ENCODE results near the gene SEPTIN14.
"Not testable (repeated sequence)": the region's sequence is repeated elsewhere in the genome, so short reads cannot be mapped to it uniquely, and the experiment has no call there.

SEPTIN14 gene

GRCh38 chr7:55862652-55863051 lies at the start of gene SEPTIN14:
SEPTIN14 (minus strand) TSS chr7:55862752; CDS start chr7:55861996, 756 bp downstream.
- not testable (repeated sequence) for DNase-seq

GRCh38 chr7:55903985-55904759 lies 41.6 kb upstream of the SEPTIN14 start:
- no peak for DNase-seq

DNA sequence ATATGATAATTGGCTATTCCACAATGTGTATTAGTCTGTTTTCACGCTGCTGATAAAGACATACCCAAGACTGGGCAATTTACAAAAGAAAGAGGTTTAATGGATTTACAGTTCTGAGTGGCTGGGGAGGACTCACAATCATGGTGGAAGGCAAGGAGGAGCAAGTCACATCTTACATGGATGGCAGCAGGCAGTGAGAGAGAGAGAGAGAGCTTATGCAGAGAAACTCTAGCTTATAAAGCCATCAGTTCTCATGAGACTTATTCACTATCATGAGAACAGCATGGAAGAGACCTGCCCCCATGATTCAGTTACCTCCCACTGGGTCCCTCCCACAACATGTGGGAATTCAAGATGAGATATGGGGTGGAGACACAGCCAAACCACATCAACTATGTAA lies 38.5 kb upstream of the SEPTIN14 start:
- not testable (repeated sequence) for DNase-seq

DNA sequence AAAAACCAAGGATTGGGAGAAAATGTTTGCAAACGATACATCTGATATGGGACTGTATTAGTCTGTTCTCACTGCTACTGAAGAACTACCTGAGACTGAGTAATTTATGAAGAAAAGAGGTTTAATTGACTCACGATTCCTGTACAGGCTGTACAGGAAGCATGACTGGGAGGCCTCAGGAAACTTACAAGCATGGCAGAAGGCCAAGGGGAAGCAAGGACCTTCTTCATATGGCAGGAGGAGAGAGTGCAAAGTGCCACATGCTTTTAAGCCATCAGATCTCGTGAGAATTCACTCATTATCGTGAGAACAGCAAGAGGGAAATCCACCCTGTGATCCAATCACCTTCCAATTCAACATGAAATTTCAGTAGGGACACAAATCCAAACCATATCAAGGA lies 35.7 kb upstream of the SEPTIN14 start:
- no peak for DNase-seq

DNA sequence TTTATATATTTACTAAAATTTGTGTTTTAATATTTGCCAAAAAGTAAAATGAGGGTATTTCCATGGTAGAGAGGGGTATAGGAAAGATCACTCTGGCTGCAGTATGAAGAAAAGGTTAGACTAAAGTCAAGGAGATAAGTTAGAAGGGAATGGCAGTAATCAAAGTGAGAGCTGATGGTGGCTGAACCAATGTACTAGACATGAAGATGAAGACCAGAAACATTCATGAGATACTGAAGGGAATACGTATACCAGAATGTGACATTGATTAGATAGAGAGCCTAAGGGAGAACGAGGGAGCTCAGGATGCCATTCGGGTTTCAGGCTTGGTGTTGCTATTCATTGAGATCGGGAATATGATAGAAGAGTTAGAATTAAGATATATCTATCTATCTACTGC lies 32.5 kb upstream of the SEPTIN14 start:
- DNase-seq = no peak

GRCh38 chr7:55893940-55894339 lies 31.4 kb upstream of the SEPTIN14 start:
- no peak for DNase-seq

- not testable (repeated sequence) for DNase-seq
Measured at GRCh38 chr7:55888378-55888777, 25.8 kb upstream of the SEPTIN14 start.

GRCh38 chr7:55887821-55888247 lies 25.3 kb upstream of the SEPTIN14 start:
- no peak for DNase-seq

- no peak for DNase-seq
Measured at GRCh38 chr7:55884321-55884720, 21.8 kb upstream of the SEPTIN14 start.

DNA sequence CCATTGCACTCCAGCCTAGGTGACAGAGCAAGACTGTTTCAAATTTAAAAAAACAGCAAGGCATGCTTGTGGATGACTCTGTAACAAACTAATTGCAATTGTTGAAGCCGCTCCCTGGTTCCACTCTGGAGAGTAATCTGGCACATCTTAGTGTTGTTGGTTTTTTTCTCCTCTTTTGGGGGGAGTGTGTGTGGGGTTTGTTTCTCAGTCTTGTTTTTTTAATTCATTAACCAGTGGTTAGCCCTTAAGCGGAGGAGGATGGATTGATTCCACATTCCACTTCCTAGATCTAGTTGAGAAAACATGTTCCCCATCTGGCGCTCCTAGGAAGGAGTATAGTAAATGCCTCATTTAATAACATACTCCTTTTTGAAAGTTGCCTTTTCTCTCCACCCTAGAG lies 16.1 kb upstream of the SEPTIN14 start:
- DNase-seq = no peak

DNA sequence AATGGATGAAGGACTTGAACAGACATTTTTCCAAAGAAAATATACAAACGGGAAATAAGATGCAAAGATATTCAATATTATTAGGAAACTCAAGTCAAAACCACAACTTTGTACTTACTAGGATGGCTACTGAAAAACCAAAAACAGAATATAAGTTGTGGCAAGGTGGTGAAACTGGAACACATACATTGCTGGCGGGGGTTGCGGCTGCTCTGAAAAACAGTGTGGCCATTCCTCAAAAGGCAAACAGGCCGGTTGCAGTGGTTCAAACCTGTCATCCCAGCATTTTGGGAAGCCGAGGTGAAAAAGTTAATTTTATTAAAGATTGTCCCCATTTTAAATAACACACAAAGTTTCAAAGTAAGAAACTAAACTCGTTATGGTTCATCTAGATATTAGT lies 14.8 kb upstream of the SEPTIN14 start:
- no peak for DNase-seq

- DNase-seq = no peak
Measured at GRCh38 chr7:55873765-55874164, 11.2 kb upstream of the SEPTIN14 start.

DNA sequence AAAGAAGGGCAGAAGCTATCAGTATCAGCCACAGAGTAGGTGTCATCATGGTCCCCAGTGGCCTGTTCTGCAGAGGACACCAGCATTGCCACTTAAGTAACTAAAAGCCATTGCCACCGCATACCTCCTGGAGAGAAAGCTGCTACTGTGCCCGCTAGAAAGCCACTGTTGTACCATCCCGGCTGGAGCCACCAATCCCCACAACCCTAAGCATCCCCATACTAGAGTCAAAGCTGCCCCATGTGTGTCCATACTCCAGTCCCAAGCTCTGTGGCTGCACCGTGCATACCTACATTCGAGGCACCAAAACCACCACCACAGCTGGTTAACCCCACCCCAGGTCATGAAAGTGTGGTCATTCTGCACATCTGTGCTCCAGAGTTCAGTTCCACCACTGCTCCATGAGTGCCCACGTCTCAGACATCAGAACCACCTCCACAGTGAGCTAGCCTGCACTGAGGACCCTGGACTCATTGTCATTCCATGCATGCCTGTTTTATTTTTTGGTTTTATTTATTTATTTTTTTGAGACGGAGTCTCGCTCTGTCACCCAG lies 9.5 kb upstream of the SEPTIN14 start:
- DNase-seq = no peak

DNA sequence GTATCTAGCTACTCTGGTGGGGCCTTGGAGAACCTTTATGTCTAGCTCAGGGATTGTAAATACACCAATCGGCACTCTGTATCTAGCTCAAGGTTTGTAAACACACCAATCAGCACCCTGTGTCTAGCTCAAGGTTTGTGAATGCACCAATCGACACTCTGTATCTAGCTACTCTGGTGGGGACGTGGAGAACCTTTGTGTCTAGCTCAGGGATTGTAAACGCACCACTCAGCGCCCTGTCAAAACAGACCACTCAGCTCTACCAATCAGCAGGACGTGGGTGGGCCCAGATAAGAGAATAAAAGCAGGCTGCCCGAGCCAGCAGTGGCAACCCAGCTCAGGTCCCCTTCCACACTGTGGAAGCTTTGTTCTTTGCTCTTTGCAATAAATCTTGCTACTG lies 6.4 kb upstream of the SEPTIN14 start:
- not testable (repeated sequence) for DNase-seq

GRCh38 chr7:55845164-55845563 lies 17.4 kb downstream of the SEPTIN14 start:
- not testable (repeated sequence) for DNase-seq

- DNase-seq = no peak
Measured at GRCh38 chr7:55838595-55838994, 24.0 kb downstream of the SEPTIN14 start.

DNA sequence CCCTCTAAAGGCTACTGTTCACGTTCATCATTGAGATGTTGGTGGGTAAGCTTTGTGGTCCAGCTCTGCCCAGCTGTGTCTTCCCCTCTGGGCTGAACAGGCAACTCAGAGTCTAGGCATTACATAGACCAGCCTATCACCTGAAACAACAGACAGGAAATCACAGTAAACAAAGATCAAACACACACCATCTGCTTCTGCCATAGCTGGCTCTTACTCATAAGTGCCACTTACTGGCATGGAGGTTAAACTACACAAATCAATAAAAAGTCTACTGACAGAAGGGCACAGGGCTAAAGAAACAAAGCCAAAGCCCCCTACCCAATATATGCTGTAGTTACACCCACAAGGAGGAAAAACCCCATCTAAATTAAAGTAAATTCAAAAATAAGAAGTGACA lies 35.0 kb downstream of the SEPTIN14 start:
- DNase-seq = no peak

GRCh38 chr7:55818686-55819085 lies 43.9 kb downstream of the SEPTIN14 start:
- no peak for DNase-seq

- not testable (repeated sequence) for DNase-seq
Measured at GRCh38 chr7:55797260-55797659, 65.3 kb downstream of the SEPTIN14 start.

GRCh38 chr7:55794527-55794926 lies 68.0 kb downstream of the SEPTIN14 start:
- DNase-seq = peak; percentile 14

GRCh38 chr7:55792048-55792447 lies 70.5 kb downstream of the SEPTIN14 start:
- no peak for DNase-seq

DNA sequence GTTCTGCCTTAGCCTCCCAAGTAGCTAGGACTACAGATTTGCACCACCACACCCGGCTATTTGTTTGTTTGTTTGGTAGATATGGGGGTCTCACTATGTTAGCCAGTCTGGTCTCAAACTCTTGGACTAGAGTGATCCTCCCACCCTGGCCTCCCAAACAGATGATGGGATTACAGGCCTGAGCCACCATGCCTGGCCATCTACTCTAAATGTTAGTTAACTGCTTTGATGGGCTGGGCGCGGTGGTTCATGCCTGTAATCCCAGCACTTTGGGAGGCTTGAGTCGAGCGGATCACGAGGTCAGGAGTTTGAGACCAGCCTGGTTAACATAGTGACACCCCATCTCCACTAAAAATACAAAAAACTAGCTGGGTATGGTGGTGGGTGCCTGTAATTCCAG lies 74.8 kb downstream of the SEPTIN14 start:
- DNase-seq = no peak

DNA sequence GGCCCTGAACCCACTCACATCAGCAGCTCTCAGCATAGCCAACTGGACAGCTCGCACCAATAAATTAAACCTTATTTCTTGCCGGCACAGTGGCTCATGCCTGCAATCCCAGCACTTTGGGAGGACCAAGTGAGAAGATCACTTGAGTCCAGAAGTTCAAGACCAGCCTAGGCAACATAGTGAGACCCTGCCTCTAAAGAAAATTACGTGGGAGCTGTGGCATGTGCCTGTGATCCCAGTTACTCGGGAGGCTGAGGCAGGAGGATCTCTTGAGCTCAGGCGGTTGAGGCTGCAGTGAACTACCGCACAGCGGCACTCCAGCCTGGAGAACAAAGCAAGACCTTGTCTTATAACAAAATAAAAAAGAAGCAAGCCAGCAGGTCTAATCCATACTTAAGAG lies 75.7 kb downstream of the SEPTIN14 start:
- DNase-seq = no peak

- not testable (repeated sequence) for DNase-seq
Measured at GRCh38 chr7:55785444-55785843, 77.1 kb downstream of the SEPTIN14 start.

GRCh38 chr7:55784151-55784550 lies 78.4 kb downstream of the SEPTIN14 start:
- no peak for DNase-seq
